Measurements from ENCODE around the gene ADAM8.

DNA sequence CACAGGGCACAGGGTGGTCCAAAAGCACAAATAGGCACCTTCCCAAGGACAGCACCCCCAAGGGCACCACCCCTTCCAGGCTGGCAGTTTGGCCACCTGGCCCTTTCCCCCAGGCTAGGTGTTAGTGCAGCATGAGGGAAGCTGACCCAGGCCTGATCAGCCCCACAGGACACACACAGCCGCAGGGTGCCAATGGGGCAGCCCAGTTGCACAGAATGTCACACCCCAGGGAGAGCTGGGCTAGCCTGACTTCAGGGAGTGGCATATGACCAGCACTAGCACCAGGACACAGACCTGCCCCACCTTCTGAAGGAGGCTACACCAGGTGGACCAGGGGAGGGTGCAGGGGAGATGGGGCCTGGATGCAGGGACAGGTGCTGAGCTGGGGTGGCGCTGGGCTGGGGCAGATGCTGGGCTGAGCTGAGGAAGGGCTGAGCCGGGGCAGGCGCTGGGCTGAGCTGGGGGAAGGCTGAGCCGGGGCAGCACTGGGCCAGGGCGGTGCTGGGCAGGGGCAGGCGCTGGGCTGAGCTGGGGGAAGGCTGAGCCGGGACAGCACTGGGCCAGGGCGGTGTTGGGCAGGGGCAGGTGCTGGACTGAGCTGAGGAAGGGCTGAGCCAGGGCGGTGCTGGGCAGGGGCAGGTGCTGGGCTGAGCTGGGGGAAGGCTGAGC lies 3.9 kb upstream of the ADAM8 start:
- TF ChIP-seq CTCF (conservative IDR thresholded peaks at IDR 0.05 in 1 of 2, IDR thresholded peaks at IDR 0.05 in 1 of 2; ENCODE audit: low read depth in 1 of 2, low read length in 2 of 2) (no peak), EZH2 (IDR thresholded peaks at IDR 0.05; ENCODE audit: low read length, missing control alignments) (no peak)
